Measurements from ENCODE around the gene EIF3D.

DNA sequence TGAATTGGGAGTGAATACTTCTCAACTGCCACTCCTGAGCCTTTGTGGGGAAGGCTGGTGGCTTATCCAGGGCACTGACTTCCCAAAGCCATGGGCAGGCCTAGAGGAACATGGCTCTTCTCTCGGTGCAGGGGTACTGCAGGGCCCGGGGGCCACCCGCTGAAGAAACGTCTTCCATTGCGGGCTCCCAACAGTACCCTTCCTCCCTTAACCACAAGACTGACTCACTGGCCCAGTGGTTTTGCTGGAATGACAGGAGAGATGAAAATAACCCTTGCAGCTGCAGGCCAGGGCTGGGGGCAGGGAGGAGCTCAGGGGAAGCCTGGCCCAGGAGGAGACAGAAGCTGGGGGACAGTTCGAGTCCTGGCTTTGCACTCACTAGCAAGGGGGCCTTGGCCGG lies 61.0 kb downstream of the EIF3D start:
- TF ChIP-seq TAF1 (IDR thresholded peaks at IDR 0.05; ENCODE audit: borderline replicate concordance, low read depth, low read length) (no peak), POLR2AphosphoS5 (IDR thresholded peaks at IDR 0.05; ENCODE audit: low read depth, low read length) (no peak), POLR2A (IDR thresholded peaks at IDR 0.05; ENCODE audit: low read depth, low read length) (no peak)

Measured in GM12892 (cell line).